ENCODE results near the gene TIPRL.

The TIPRL gene

DNA sequence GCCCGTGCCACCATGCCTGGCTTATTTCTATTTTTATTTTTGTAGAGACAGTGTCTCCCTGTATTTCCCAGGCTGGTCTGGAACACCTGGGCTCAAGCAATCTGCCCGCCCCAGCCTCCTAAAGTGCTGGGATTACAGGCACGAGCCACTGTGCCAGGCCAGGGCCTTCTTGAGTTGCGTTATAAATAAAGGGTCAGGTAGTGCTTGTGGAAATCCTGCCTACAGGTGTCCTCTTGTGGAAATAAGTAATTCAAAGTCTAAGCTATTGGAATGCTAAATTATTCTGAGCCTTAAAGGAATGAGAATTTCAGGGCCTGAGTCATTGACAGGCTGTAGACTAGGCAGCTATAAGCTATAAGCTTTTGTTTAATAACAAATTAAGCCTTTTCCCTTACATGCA, 38.9 kb downstream of the TIPRL start:
- DNase-seq, result no peak

DNA sequence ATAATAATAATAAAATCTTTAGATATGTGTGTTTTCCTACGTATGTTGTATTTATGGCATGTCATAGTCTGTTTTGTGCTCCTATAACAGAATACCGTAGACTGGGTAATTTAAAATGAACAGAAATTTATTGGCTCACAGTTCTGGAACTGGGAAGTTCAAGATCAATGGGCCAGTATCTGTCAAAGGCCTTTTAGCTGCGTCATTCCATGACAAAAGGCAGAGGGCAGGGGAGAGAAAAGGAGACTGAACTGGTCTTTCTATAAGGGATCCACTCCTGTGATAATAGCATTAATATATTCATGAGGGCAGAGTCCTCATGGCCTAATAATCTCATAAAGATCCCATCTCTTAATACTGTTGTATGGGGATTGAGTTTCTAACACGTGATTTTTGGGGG, 39.9 kb downstream of the TIPRL start:
- DNase-seq, result no peak

DNA sequence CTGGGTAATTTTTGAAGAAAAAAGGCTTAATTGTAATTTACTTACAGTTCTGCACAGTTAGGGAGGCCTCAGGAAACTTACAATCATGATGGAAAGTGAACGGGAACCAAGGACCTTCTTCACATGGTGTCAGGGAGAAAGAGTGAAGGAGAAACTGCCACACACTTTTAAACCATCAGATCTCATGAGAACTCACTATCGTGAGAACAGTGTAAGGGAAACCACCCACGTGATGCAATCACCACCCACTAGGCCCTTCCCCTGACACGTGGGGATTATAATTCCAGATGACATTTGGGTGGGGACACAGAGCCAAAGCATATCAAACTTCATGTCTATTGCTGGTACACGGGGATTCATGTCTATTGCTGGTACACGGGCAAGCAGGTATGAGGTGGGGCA, 41.7 kb downstream of the TIPRL start:
- DNase-seq, result no peak

DNA sequence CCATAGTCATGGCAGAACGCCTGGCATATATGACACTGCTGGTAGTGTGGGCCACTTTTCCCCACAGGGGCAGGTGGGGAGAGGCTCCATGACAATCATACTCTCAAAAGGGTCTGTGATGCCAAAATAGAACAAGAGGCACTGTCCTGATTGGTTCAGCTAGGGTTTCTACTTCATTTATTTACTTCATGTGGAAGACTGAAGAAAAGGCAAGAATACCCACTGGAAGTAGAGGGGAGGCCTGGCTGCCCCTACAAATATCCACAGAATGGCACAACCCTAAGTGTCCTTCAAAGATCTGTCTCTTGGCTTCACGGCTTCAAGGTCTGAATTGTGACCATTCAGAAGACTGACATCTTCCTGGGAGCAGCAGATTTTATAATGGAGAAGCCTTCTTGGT, 42.5 kb downstream of the TIPRL start:
- no peak for DNase-seq

DNA sequence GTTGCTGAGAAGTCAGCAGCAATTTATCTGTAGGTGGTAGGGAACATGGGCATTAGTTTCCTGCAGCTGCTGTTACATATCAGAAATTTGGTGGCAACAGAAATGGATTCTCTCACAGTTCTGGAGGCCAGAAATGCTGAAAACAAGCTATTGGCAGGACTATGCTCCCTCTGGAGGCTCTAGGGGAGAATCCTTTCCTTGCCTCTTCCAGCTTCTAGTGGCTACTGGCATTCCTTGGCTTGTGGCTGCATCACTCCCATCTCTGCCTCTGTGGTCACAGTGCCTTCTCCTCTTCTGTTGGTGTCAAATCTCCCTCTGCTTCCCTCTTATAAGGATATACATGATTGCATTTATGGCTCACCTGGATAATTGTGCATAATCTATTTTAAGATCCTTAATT, 44.5 kb downstream of the TIPRL start:
- no peak for DNase-seq

- DNase-seq, result no peak
Measured at GRCh38 chr1:168223681-168224540, 45.1 kb downstream of the TIPRL start.

DNA sequence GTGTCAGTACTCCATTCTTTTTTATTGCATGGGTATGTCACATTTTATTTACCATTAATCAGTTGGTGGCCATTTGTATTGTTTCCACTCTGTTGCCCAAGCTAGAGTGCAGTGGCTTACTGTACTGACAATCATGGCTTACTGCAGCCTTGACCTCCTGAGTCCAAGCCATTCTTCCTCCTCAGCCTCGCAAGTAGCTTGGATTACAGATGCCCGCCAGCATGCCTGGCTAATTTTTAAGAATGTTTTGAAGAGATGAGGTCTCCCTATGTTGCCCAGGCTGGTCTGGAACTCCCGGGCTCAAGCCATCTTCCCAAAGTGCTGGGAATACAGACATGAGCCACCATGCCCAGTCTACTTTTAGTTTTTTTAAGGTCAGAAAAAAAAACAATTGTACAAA, 46.2 kb downstream of the TIPRL start:
- no peak for DNase-seq

- peak; percentile 71 to 76 for DNase-seq
Measured at GRCh38 chr1:168225476-168226190, 46.9 kb downstream of the TIPRL start, which contains the start of gene SFT2D2. SFT2D2 (plus strand) TSS chr1:168226004; CDS start chr1:168226080, 76 bp downstream.

- no peak for DNase-seq
Measured at GRCh38 chr1:168227620-168228019, 48.9 kb downstream of the TIPRL start.

DNA sequence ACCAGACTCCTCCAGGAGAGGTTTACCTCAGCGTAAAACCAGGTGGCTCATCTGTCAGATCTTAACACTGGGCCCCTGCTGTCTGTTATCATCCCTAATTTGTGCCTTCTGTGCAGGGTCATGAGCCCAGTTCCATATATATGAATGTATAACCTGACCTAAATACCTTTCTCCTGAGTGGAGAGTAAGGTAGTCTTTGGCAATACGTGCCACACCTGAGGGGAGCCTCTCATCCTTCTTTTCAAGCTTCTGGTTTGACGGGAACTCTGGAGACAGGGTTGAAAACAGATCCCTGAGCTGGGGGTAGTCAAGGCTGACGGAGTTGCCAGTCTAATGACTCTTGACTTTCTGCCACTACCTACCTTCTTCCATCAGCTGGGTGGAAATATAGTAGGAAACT, 51.1 kb downstream of the TIPRL start:
- no peak for DNase-seq

DNA sequence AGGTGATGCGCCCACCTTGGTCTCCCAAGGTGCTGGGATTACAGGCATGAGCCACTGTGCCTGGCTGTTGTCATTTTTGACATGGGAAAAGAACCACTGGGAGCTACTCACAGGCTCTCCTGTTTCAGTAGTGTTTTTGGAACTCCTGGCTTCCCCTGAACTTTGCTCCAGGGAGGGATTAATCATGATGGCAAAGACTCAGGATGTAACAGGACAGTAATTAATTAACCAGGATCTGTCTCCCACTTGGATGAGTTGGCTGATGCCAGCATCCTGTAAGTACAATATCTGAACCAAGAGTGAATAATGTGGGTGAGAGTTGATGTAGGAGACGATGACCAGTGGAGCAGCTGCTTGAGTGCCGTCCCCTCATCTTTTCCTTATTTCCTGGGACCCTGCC, 51.9 kb downstream of the TIPRL start:
- no peak for DNase-seq

DNA sequence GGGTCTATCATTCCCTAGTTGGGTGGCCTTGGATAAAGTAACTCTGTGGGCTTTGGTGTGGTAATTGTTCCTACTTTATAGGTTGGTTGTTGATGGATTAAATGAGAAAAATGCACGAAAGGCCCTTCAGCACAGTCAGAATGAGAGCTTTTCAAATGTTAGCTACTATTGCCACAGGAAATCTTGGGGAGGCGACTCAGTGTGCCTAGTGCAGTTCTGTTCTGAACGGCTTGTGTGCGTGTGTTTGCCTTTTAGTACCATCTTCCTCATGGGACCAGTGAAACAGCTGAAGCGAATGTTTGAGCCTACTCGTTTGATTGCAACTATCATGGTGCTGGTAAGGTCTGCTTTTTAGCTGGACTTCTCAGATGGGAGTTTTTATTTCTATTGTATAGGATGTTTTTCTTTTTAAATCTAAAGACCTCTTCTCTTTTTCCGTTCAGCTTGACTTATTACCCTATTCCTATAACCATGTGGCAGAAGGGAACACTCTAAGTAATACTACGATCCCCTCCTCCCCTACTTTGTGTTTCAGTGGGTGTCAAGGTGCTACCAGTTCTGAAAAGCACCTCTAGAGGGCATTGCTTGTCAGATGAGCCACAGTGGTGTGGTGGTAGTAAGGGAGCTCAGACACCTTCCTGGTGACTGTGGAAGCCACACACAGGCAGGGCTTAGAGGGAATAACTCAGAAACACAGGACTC, 56.2 kb downstream of the TIPRL start:
- DNase-seq, result peak; percentile 25 to 41

DNA sequence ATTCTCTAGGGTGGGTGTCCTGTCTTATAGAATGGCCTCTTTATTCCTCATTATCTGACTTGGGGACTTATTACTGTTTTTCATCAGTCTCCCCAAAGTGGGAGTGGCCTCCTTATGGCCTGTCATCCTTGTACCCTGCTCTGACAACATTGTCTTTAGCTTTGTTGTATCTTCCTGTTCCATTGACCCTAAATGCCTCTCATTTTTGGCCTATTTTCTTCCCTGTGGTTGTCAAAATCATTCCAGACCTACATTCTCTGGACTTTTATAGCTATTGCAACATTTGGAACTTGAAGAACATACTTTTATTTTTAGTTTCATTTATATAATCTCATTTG, 56.8 kb downstream of the TIPRL start:
- no peak for DNase-seq

GRCh38 chr1:168235937-168236336, 57.2 kb downstream of the TIPRL start:
- no peak for DNase-seq

- DNase-seq, result no peak
Measured at GRCh38 chr1:168236836-168237611, 58.3 kb downstream of the TIPRL start.

DNA sequence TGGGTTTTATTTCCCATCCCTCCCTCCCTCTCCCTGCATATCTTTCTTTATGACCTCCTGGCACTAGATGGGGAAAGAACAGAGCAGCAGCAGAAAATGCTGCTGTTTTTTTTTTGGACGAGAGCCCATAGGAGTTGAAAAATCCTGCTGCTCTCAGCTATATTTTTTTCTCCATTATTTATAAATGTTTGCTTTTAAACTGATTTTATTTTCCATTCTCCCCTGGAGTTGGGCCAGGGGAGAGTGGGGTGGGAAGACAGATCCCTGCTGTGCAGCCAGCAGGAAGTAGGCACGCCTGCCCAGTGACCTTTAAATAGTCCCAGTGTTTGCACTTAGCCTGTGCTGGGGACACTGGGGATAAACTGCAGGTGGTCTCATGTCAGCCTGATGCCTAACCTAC, 64.4 kb downstream of the TIPRL start:
- DNase-seq, result no peak

GRCh38 chr1:168243636-168244212, 65.0 kb downstream of the TIPRL start:
- no peak for DNase-seq

- no peak for DNase-seq
Measured at GRCh38 chr1:168245042-168245441, 66.3 kb downstream of the TIPRL start.

DNA sequence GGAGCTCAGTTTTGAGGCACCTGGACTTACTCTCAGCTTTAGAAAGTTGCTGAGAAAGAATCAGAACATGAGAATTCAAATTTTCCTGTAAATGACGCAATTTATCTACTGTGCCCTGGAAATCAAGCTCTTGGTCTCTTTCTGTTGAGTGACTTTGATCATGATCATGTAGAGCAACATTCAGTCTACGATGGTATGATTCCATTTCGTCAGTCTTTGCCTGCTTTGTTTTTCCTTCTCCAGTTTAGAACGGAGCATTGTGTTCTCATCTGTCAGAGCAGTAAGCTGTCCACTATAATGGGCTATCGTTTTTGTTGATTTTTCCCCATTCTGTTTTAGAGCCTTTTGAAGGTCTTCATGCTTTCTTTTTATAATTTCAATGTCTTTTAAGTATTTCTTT, 67.7 kb downstream of the TIPRL start:
- no peak for DNase-seq
